GM03348 (cell line): ENCODE measurements around the gene ALG5.

ENCODE experiments used
- DNase-seq: peaks from one replicate; pipeline ENCODE4 v3.0.0; 2012; ENCODE audit warnings: low spot score

ALG5 gene

GRCh38 chr13:36979361-36980050, 19.6 kb downstream of the ALG5 start:
- DNase-seq: no peak

DNA sequence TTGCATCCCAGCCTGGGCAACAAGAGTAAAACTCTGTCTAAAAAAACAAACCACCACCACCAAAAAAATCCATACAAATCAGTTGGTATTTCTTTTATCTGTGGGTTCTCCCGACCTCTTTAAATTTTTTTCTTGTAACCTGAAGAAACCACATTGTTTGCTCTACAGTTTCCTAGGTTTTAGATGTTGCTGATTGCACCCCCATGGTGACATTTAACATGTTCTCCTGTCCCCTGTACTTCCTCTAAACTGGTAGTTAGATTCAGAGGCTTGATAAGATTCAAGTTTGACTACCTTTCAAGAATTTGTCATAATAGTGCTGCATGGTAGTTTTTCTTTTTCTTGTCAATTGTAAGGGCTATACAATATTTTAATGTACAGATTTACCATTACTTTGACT, 24.0 kb downstream of the ALG5 start:
- no peak for DNase-seq

DNA sequence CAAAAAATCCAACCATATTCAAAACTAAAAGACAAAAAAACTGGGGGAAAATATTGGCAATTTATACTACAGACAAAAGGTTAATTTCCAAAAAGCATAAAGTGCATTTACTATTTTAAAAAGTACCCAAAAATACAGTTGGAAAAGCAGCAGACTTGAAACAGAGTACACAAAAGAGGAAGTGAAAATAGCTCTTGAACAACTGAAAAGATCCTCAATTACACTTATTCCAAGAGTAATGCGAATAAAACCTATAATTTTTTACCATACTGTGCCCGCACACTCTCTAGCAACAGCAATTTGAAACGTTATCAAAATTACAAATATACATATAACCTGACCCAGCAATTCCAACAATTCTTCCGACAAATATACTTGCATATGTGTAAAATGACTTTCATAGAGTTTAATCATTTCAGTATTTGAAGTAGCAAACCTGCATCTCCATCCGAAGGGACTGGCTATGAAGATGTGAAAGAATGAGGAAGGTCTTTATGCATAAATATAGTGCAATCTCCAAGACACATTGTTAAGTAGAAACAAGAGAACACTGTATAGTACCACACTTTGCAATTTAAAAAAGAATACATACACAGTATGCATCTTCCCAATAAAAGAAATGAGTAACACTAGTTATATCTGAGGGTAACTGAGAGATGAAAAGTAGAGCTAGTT, 25.4 kb downstream of the ALG5 start:
- no peak for DNase-seq

DNA sequence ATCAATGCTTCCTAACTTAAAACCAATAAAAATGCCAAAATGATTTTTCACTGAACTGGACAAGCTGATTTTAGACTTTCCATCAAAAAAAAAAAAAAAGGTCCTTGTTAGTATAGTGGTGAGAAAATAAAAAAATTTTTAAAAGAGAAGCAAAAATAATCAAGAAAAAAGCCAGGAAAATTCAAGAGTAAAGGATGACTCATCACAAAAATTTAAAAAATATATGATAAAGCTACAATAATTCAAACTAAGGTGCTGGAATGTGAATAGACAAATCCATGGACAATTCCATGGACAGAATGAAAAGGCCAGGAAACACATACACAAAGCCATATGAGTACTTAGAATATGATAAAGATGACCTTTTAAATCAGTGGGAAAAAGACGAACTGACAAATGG, 26.1 kb downstream of the ALG5 start:
- no peak for DNase-seq

- no peak for DNase-seq
Observed at GRCh38 chr13:36966404-36966803, 32.7 kb downstream of the ALG5 start.

DNA sequence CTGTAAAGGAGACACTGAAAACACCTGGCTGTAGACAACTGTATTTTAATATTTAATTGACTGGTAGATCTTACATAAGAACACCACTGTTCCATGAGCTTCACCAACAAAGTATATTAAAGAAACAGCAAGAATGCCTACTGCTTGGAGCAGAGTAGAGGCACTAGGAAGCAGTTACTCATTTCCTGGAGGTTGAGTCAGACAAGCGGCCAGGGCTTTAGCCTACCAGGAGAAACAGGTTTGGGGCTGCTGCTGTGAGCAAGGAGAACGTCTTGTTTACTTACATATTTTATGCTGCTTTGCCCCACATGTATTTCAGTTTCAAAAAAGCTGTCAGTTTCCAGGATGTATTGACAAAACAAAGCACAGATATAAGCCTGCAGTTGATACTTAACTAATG, 33.4 kb downstream of the ALG5 start:
- peak; percentile 69 for DNase-seq

GRCh38 chr13:36959456-36960116, 39.6 kb downstream of the ALG5 start:
- no peak for DNase-seq

- DNase-seq: no peak
Observed at GRCh38 chr13:36954542-36954941, 44.6 kb downstream of the ALG5 start.

- DNase-seq: no peak
Observed at GRCh38 chr13:36950920-36951319, 48.2 kb downstream of the ALG5 start.

- no peak for DNase-seq
Observed at GRCh38 chr13:36950330-36950729, 48.8 kb downstream of the ALG5 start.

GRCh38 chr13:36945078-36945477, 54.1 kb downstream of the ALG5 start:
- DNase-seq: no peak

DNA sequence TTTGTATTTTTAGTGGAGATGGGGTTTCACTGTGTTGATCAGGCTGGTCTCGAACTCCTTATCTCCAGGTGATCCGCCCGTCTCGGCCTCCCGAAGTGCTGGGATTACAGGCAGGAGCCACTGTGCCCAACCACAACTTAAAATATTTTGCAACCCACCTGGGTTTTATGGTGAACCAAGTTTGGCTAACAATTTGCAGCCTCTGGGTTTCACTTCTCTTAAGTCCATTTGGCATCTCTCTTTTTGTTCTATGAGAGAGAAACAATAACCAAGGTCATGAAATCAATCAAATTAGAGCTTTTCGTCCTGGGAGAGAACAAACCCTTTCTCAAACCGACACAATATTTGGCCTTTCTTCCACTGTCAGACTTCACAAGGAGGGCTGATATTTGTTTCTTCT, 73.5 kb downstream of the ALG5 start:
- no peak for DNase-seq

DNA sequence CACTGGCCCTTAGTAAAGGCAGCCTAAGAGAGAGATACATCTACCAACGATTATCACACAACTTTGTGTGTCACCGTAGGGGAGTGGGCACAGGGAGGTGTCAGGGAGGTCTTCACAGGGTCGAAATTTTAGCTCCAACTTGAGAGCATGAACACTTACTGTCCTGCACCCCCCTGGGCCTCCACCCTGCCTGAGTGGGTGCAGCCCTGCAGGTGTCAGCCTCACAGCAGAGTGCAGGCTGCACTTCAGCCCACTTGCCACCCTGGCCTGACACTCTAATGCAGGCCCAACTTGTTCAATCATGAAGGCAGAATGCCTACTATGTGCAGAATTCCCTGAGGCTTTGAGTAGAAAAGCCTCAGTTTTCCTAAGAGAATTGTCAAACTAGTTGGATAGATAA, 75.1 kb downstream of the ALG5 start:
- no peak for DNase-seq

DNA sequence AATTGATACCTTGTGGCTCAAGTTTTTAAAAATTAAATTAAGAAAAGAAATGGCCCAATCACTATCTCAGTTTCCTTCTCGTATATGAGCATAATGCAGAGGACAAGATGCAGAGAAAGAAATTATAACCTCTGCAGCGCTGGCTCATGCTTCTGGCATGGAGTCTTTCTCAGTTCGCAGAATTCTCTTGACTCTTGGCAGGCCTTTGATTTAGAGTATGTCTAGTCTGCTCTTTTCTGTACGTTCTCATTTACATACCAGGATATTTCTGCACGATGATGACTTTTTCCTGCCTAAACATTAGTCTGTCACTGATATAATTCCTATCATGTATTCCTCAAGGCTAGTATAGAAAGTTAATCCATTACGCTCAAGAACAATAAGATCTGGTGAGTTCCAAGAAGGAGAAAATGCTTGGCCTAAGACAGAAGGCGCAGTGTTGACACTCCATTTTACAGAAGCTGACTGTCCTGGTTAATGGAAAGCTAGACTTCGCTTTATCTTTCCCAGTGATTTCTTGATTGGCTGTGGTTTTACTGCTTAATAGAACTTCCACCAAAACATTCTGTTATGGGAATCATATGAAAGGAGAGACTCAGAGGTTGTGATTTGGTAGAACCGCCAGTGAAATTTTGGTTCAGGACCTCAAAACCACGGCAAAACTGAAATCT, 77.4 kb downstream of the ALG5 start:
- no peak for DNase-seq

- no peak for DNase-seq
Observed at GRCh38 chr13:36920616-36921185, 78.4 kb downstream of the ALG5 start.

GRCh38 chr13:36919833-36920615, 79.1 kb downstream of the ALG5 start, which contains the start of gene SMAD9:
Gene SMAD9, minus strand, starts transcription at chr13:36920238. Its CDS starts 40,549 bp downstream, at chr13:36879689.
- DNase-seq: peak; percentile 85

DNA sequence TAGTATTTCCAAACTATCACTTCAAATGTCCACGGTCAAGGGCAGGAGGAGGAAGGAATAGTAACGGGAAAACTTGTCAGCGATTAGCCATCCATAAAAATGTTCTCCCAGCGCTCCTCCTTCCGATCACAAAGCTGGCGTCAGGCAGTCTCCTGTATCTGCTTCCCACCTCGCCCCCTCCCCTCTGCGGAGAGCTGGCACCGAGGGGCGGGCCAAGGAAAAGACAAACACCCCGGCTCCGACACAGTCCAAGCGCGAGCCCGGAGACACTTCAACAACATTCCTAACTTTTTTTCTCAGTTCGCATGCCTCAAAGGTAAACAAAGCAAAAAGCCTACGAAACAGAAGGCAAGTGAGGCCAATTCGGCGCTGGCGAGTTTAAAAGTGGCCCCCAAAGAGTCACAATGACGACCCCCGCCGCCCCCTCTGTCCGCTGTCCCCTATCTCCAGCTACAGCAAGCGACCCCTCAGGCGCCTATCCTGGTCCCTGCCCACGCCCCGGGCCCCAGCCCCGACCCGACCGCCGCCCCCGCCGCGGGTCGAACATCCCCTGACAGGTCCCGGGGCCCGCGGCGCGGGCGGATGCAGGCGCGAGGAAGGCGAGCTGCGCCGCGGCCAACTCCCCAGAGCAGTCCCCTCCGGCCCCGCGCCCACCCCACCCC, 79.8 kb downstream of the ALG5 start:
- peak; percentile 57 for DNase-seq

- peak; percentile 29 for DNase-seq
Observed at GRCh38 chr13:36918246-36919131, 80.7 kb downstream of the ALG5 start.

DNA sequence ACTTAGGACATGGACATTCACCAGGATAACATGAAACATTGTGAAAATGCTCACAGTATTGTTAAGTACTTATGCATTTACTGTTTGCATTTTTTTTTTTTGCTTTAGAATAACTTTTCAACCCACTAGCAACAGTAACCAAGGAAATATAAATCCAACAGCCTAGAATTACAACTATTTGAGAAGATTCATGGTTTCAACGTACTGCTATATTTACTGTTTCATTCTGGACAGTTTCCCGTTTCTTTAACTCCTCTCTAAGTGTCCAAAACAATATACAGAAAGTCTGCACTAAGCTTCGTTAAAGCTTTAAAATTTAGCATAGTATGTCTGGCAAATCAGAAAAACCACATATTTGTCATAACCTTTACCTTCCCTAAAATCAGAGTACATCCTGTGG, 81.8 kb downstream of the ALG5 start:
- DNase-seq: no peak
